Colon (tissue), 2 donors: ENCODE data around the gene RANBP1.

Experiments
- FAIRE-seq: peaks from 2 replicates; lab custom pipeline; 2012; peaks lifted over from hg19 to GRCh38; lab: Jason Lieb, UNC
- donor health status: control.
- donor health status: control.

The RANBP1 gene

GRCh38 chr22:20089226-20089976 lies 26.5 kb upstream of the RANBP1 start:
- FAIRE-seq, result no peak

- FAIRE-seq, result no peak
Measured at GRCh38 chr22:20089977-20090729, 25.8 kb upstream of the RANBP1 start.

- no peak for FAIRE-seq
Measured at GRCh38 chr22:20090730-20091240, 25.1 kb upstream of the RANBP1 start.

GRCh38 chr22:20091690-20092476 lies 24.0 kb upstream of the RANBP1 start:
- no peak for FAIRE-seq

- FAIRE-seq, result no peak
Measured at GRCh38 chr22:20092477-20092854, 23.4 kb upstream of the RANBP1 start.

- FAIRE-seq, result no peak
Measured at GRCh38 chr22:20093418-20094196, 22.3 kb upstream of the RANBP1 start.

- FAIRE-seq, result no peak
Measured at GRCh38 chr22:20094197-20094807, 21.6 kb upstream of the RANBP1 start.

GRCh38 chr22:20095521-20095920 lies 20.4 kb upstream of the RANBP1 start:
- no peak for FAIRE-seq

GRCh38 chr22:20096574-20097420 lies 19.1 kb upstream of the RANBP1 start:
- no peak for FAIRE-seq

- FAIRE-seq, result no peak
Measured at GRCh38 chr22:20099099-20099711, 16.7 kb upstream of the RANBP1 start.

GRCh38 chr22:20101638-20102037 lies 14.3 kb upstream of the RANBP1 start:
- FAIRE-seq, result no peak

GRCh38 chr22:20102203-20102780 lies 13.6 kb upstream of the RANBP1 start:
- FAIRE-seq, result no peak

- FAIRE-seq, result no peak
Measured at GRCh38 chr22:20105456-20106204, 10.3 kb upstream of the RANBP1 start.

- FAIRE-seq, result no peak
Measured at GRCh38 chr22:20106205-20106848, 9.6 kb upstream of the RANBP1 start.

GRCh38 chr22:20106849-20107237 lies 9.1 kb upstream of the RANBP1 start:
- FAIRE-seq, result no peak

GRCh38 chr22:20107471-20107901 lies 8.4 kb upstream of the RANBP1 start:
- FAIRE-seq, result no peak

GRCh38 chr22:20107951-20108756 lies 7.8 kb upstream of the RANBP1 start:
- FAIRE-seq, result no peak
